ENCODE data around the gene HPSE2.
"Not testable (repeated sequence)": the region's sequence is repeated elsewhere in the genome, so short reads cannot be mapped to it uniquely, and the experiment has no call there.

Gene HPSE2

DNA sequence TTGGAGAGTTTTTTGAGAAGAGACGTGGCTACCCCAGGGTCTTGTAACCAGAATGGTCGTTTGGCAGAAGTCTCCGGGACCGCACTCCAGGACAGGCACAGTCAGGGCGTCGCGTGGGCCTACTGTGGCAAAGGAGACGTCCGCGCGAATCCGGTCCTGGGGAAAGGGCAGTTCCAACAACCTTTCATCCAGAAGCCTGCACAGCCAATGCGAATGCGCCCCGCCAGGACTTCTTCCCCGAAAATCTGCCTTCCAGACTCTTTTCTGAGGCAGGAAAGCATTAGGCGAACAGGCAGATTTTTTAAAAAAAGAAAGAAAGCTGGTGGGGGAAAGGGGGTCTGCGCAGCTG lies 2.0 kb downstream of the HPSE2 start:
- TF ChIP-seq TAF1 (IDR thresholded peaks at IDR 0.05; ENCODE audit: borderline replicate concordance, low read depth, low read length) (no peak), POLR2A (IDR thresholded peaks at IDR 0.05; ENCODE audit: low read depth, low read length) (no peak), POLR2AphosphoS5 (IDR thresholded peaks at IDR 0.05; ENCODE audit: low read depth, low read length) (no peak)
- DNase-seq (ENCODE audit: insufficient read length) (no peak), FAIRE-seq (no peak)

DNA sequence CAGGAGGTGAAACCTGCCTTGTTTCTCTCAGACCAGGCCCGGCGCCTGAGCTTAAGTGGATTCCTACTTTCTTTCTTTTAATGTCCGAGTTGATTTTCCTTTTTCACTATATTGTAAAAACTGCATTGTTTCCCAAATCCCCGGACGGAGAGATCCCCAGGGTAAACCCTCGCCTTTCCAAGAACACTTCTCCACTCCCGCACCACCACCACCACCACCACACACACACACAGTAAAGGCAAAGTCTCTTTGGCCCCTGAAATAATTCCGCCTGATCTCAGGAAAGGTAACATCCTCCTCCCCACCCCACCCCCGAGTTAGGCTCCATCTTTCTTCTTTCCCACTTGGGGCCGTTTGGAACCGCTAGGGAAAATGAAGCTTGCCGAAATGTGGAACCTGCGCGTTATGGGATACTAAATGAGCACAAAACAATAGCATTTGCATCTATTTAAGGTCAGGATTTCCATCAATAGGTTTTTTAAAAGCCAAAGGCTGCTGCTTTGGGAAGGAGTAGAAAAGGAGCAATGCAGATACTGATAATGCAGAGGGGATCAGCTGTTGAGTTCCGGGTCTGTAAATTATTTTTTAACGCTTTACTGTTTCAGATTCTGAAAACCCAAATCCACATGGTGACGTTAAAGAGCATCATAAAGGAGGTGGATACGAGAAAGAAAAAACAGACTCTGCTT lies 2.5 kb downstream of the HPSE2 start:
- no peak for DNase-seq (ENCODE audit: insufficient read length)
- no peak for FAIRE-seq
- TF ChIP-seq POLR2AphosphoS5 (IDR thresholded peaks at IDR 0.05; ENCODE audit: low read depth, low read length) (no peak), TAF1 (IDR thresholded peaks at IDR 0.05; ENCODE audit: borderline replicate concordance, low read depth, low read length) (no peak)

DNA sequence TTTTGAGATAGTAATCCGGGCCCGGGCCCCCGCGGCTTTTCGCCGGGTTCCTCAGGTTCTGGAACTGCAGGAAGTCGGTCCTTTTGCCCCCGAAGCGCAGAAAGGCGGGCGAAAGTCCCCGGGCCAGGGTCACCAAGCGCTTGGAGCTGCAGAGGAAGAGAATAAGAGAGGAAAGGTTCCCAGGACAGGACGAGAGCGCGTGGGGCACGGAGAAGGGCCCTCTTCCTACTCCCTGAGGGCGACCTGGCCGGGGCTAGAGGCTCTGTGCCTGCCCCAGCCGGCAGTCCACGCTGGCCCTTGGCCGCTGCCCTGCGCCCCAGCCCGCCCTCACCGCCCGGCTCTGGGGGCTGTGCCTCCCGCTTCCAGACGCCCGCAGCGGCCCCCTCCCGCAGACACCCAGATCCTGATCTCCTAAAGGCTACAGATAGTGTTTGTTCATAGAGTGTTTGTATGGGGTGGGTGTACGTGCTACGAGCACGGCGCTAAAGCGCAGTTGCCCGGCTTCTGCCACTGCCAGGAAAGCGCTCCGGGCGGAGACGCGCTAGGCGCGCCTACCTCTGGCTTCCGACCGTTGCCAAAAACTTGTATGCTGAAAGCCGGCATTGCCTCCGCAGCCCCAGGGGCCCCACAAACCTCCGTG lies 3.2 kb downstream of the HPSE2 start:
- FAIRE-seq (peak; percentile 75), DNase-seq (ENCODE audit: insufficient read length) (no peak)
- TF ChIP-seq POLR2AphosphoS5 (IDR thresholded peaks at IDR 0.05; ENCODE audit: low read depth, low read length) (no peak), POLR2A (IDR thresholded peaks at IDR 0.05; ENCODE audit: low read depth, low read length) (no peak), TAF1 (IDR thresholded peaks at IDR 0.05; ENCODE audit: borderline replicate concordance, low read depth, low read length) (no peak)

DNA sequence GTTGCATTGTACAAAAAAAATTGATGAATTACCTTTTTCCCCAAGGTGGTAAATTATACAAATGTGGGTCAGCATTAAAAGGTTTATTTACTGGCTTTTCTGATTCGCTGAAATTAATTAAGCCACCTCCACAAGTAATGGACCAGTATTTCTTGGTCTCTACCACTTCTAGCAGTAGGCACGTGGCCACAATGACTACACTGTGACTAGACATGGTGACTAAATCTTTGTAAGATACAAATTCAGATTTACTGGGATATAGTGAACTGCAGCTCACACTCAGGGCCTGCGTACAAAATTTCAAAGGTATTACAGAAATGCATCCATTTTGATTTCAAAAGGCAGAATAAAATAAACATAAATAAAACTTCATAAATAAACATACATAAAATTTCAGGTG lies 10.9 kb downstream of the HPSE2 start:
- DNase-seq (ENCODE audit: insufficient read length) (no peak), FAIRE-seq (no peak)
- TF ChIP-seq POLR2AphosphoS5 (IDR thresholded peaks at IDR 0.05; ENCODE audit: low read depth, low read length) (no peak), POLR2A (IDR thresholded peaks at IDR 0.05; ENCODE audit: low read depth, low read length) (no peak), TAF1 (IDR thresholded peaks at IDR 0.05; ENCODE audit: borderline replicate concordance, low read depth, low read length) (no peak)

DNA sequence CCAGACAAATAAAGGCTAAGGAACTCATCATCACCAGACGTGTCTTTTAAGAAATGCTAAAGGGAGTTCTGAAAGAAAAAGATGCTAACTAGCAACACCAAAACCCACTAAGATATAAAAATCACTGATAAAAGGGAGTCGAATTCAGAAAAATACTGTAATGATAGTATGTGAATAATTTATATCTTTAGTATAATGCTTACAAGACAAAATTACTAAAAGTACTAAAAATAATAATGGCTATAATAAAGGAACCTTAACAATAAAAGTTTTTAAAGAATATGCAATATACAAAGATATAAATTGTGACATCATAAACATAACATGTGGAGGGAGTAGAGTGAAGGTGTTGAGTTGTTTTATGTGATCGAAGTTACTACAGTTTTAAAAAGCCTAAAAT lies 28.3 kb downstream of the HPSE2 start:
- TF ChIP-seq TAF1 (IDR thresholded peaks at IDR 0.05; ENCODE audit: borderline replicate concordance, low read depth, low read length) = no peak
- no peak for TF ChIP-seq POLR2AphosphoS5 (IDR thresholded peaks at IDR 0.05; ENCODE audit: low read depth, low read length)
- no peak for TF ChIP-seq POLR2A (IDR thresholded peaks at IDR 0.05; ENCODE audit: low read depth, low read length)
- FAIRE-seq = no peak
- no peak for DNase-seq (ENCODE audit: insufficient read length)

DNA sequence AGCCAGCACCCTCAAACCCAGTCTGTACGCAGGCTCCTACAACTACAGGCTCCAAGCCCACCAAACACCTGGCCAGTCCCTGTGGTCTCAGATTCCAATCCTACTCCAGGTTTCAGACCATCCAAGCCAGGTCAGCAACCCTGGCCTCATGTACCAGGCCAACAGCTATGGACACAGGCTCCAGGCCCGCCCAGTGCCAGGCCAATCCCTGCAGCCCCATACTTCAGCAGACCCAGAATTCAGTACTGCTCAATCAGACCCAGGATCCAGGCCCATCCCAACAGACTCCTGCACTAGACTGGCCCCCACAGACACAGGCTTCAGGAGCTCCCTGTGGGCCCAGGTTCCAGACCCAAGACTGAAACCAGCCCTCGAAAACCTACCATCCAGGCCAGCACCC lies 32.3 kb downstream of the HPSE2 start:
- TF ChIP-seq POLR2AphosphoS5 (IDR thresholded peaks at IDR 0.05; ENCODE audit: low read depth, low read length) (no peak), POLR2A (IDR thresholded peaks at IDR 0.05; ENCODE audit: low read depth, low read length) (no peak), TAF1 (IDR thresholded peaks at IDR 0.05; ENCODE audit: borderline replicate concordance, low read depth, low read length) (no peak)

DNA sequence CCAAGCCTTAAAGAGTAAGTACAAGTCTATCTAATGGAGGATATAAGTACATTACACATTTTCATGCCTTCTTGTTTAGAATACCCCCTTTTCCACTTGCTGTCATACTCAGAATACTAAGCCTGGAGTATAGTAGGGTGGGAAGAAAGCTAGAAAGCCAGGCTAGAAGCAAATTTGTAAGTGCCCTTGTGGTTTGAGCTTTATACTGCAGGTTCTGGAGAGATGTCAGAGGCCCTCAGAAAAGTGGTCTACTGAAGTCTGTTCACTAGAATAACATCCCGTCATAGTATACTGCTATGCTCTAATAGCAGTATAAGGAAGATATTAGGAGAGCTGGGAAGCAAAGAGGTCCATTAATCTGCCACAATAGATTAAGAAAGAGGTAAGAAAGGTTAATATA lies 62.7 kb downstream of the HPSE2 start:
- FAIRE-seq = no peak
- TF ChIP-seq POLR2A (IDR thresholded peaks at IDR 0.05; ENCODE audit: low read depth, low read length) = no peak
- TF ChIP-seq POLR2AphosphoS5 (IDR thresholded peaks at IDR 0.05; ENCODE audit: low read depth, low read length) = no peak
- no peak for TF ChIP-seq TAF1 (IDR thresholded peaks at IDR 0.05; ENCODE audit: borderline replicate concordance, low read depth, low read length)
- no peak for DNase-seq (ENCODE audit: insufficient read length)

More for the DNA sequence above, 32.3 kb downstream of the HPSE2 start:
- FAIRE-seq (no peak), DNase-seq (ENCODE audit: insufficient read length) (no peak)

DNA sequence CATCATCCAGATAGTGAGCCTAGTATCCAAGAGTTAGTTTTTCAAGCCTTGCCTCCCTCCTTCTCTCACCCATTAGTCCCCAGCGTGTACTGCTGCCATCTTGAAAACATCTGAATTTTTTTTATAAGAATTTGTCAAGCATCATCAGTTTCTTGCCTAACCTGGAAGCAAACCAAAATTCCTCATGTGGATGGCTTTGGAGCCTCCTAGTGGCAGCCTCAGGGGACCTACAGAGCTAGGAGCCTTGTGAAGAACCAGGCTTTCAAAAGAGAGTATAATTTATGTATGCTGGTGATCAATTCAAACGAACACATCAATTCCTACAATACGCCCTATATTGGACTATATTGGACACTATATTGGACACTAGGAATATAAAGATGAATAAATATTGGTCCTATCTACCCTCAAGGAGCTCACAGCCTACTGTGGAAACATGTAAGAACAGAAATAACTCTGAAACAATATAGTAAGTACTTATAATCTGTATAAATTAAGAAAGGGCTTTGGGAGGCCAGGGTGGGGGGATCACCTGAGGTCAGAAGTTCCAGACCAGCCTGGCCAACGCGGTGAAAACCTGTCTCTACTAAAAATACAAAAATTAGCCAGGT lies 63.4 kb downstream of the HPSE2 start:
- FAIRE-seq (no peak), DNase-seq (ENCODE audit: insufficient read length) (no peak)
- TF ChIP-seq TAF1 (IDR thresholded peaks at IDR 0.05; ENCODE audit: borderline replicate concordance, low read depth, low read length) = no peak
- no peak for TF ChIP-seq POLR2AphosphoS5 (IDR thresholded peaks at IDR 0.05; ENCODE audit: low read depth, low read length)

DNA sequence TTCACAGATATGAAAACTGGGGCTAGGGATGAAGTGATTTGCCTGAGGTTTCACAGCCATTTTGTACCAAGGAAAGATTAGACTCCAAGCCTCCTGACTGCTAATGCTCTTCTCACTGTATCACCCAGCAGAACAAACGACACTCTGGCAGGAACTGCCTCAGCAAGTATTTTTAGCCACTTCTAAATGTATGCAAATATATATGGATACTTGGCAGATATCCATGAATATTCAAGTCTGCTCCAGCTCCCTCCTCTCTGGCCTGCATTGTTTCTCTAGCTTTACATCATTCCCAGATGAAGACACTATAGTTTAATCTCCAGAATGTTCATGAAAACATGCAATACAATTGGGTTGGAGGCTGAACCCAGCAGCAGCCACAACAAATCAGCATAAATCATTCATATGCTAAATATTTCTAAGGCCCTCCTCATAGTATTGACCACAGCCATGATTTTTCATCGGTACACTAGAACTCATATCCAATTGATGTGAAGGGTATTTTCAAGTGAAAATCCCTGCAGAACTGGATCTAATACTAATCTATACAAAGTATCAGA lies 65.5 kb downstream of the HPSE2 start:
- no peak for DNase-seq (ENCODE audit: insufficient read length)
- FAIRE-seq = no peak

DNA sequence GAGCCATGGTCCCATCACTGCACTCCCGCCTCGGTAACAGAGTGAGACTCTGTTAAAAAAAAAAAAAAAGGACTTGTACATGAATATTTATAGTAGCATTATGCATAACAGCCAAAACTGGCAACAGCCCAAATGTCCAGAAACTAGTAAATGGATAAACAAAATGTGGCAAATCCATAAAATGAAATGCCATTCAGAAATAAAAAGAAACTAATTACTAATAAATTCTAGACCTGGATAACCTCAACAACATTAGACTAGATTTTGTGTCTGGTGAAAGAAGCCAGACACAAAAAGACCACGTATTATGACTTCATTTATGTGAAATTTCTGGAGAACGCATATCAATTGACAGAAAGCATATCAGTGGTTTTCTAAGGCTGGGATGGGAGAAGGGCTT lies 74.5 kb downstream of the HPSE2 start:
- DNase-seq (ENCODE audit: insufficient read length) = no peak
- no peak for FAIRE-seq
- TF ChIP-seq POLR2AphosphoS5 (IDR thresholded peaks at IDR 0.05; ENCODE audit: low read depth, low read length) (no peak), TAF1 (IDR thresholded peaks at IDR 0.05; ENCODE audit: borderline replicate concordance, low read depth, low read length) (no peak), POLR2A (IDR thresholded peaks at IDR 0.05; ENCODE audit: low read depth, low read length) (no peak)

More for the DNA sequence above, 65.5 kb downstream of the HPSE2 start:
- TF ChIP-seq POLR2AphosphoS5 (IDR thresholded peaks at IDR 0.05; ENCODE audit: low read depth, low read length) (no peak), POLR2A (IDR thresholded peaks at IDR 0.05; ENCODE audit: low read depth, low read length) (no peak), TAF1 (IDR thresholded peaks at IDR 0.05; ENCODE audit: borderline replicate concordance, low read depth, low read length) (no peak)

DNA sequence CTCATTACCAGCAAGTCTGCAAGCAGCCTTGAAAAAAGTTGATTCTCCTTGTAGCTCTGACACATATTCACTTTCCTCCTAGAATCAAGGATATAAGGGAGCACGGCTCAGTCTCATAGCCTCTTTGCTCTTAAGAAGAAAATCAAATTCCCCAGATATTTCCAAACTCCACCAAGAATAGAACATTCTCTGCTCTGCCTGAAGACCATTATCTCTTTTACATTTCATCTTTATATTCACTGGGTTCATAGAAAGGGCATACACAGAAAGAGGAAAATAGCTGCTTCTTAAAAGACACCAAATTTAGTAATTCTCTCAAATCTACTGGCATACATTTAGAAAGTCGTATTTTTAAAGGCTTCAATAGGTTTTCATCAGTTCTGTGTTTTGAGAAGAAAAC lies 92.0 kb downstream of the HPSE2 start:
- FAIRE-seq (no peak), DNase-seq (ENCODE audit: insufficient read length) (no peak)
- TF ChIP-seq POLR2AphosphoS5 (IDR thresholded peaks at IDR 0.05; ENCODE audit: low read depth, low read length) (no peak), TAF1 (IDR thresholded peaks at IDR 0.05; ENCODE audit: borderline replicate concordance, low read depth, low read length) (no peak)

DNA sequence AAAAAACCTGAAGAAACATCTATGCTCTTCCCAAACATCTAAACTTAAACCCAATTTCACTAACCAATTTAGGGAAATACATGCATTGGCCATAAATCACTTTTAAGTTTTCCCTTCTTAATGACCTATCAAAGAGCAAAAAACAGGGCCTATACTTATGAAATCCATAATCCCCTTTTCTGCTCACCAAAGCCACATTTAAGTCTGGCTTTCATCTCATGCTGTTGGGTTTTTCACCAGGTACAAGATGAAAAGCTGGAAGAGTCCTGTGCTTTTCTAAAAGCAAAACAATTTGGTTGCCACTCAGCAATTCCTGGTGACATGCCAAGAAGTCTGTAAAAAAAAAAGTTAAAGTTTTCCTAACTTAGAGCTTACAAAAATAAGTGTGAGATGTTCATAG lies 92.6 kb downstream of the HPSE2 start:
- TF ChIP-seq POLR2AphosphoS5 (IDR thresholded peaks at IDR 0.05; ENCODE audit: low read depth, low read length) (no peak), POLR2A (IDR thresholded peaks at IDR 0.05; ENCODE audit: low read depth, low read length) (no peak), TAF1 (IDR thresholded peaks at IDR 0.05; ENCODE audit: borderline replicate concordance, low read depth, low read length) (no peak)
- no peak for DNase-seq (ENCODE audit: insufficient read length)

DNA sequence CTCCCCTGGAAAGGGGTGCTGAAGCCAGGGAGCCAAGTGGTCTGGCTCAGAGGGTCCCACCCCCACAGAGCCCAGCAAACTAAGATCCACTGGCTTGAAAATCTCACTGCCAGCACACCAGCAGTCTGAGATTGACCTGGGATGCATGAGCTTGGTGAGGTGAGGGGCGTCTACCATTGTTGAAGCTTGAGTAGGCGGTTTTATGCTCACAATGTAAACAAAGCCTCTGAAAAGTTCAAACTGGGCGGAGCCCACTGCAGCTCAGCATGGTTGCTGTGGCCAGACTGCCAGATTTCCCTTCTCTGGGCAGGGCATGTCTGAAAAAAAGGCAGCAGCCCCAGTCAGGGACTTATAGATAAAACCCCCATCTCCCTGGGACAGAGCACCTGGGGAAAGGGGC lies 102.8 kb downstream of the HPSE2 start:
- not testable (repeated sequence) for DNase-seq (ENCODE audit: insufficient read length); FAIRE-seq

More for the DNA sequence above, 92.6 kb downstream of the HPSE2 start:
- no peak for FAIRE-seq
